MCF 10A (cell line): ENCODE measurements around the gene SCGB3A1. TPM values are rescaled to one million over a fixed set of nuclear protein-coding genes. Genes with fewer than 3 reads are reported as not detected.

ENCODE experiments used
- BruUV-seq: library from RNA; stranded (reverse); fragments of 400-500 nt; replicated peaks from 2 replicates; lab custom pipeline; 2021; lab: Mats Ljungman, UMichigan
- CTCF ChIA-PET: fragments of 300-600 bp; sonication (Branson Sonifier 250); formaldehyde crosslinking; extraction: SDS; loops from one replicate; lab custom pipeline; 2021; ENCODE audit warnings: antibody characterized with exemption, inconsistent platforms; lab: Yijun Ruan, JAX
- POLR2A ChIA-PET: fragments of 300-600, 350-650 bp; sonication (Branson Sonifier 250); formaldehyde crosslinking; extraction: SDS; loops from one replicate; lab custom pipeline; 2020; ENCODE audit warnings: antibody characterized with exemption, inconsistent platforms; lab: Yijun Ruan, JAX
- DNase-seq: peaks from one replicate; pipeline ENCODE4 v3.0.0-alpha.2; 2018; ENCODE audit not compliant: unreplicated experiment
- H3K27ac Mint-ChIP-seq: one replicate; pipeline ENCODE4 v1.8.0; 2022; ENCODE audit warnings: mild to moderate bottlenecking, low read depth, mixed read lengths; ENCODE audit not compliant: unreplicated experiment
- H3K27me3 Mint-ChIP-seq: one replicate; pipeline ENCODE4 v1.8.0; 2022; ENCODE audit warnings: mixed read lengths; ENCODE audit not compliant: insufficient read depth, unreplicated experiment
- H3K36me3 Mint-ChIP-seq: one replicate; pipeline ENCODE4 v1.8.0; 2022; ENCODE audit warnings: mild to moderate bottlenecking, moderate library complexity, mixed read lengths; ENCODE audit not compliant: insufficient read depth, unreplicated experiment
- H3K4me1 Mint-ChIP-seq: one replicate; pipeline ENCODE4 v1.8.0; 2022; ENCODE audit warnings: mixed read lengths; ENCODE audit not compliant: insufficient read depth, unreplicated experiment
- H3K4me3 Mint-ChIP-seq: one replicate; pipeline ENCODE4 v1.8.0; 2022; ENCODE audit warnings: mild to moderate bottlenecking, moderate library complexity, mixed read lengths; ENCODE audit not compliant: unreplicated experiment
- H3K9me3 Mint-ChIP-seq: one replicate; pipeline ENCODE4 v1.8.0; 2022; ENCODE audit warnings: mixed read lengths; ENCODE audit not compliant: unreplicated experiment
- intact Hi-C: fragments of 100-400 bp; cut with micrococcal nuclease; formaldehyde crosslinking; loops from 2 replicates; pipeline ENCODE4 v1.14.1; 2022
- total RNA-seq: library from RNA; stranded (reverse); gene quantifications from 2 replicates; pipeline ENCODE4 v1.2.3, GENCODE V29; 2022
- TF ChIP-seq, protein P1 (sequence below): fragments of 200-600 bp; IDR thresholded peaks from one replicate; pipeline ENCODE4 v1.8.0; 2022; ENCODE audit warnings: antibody characterized with exemption, mild to moderate bottlenecking; ENCODE audit not compliant: unreplicated experiment

The SCGB3A1 gene
- total RNA-seq, 1 experiment from 2014 or later = not detected

DNA sequence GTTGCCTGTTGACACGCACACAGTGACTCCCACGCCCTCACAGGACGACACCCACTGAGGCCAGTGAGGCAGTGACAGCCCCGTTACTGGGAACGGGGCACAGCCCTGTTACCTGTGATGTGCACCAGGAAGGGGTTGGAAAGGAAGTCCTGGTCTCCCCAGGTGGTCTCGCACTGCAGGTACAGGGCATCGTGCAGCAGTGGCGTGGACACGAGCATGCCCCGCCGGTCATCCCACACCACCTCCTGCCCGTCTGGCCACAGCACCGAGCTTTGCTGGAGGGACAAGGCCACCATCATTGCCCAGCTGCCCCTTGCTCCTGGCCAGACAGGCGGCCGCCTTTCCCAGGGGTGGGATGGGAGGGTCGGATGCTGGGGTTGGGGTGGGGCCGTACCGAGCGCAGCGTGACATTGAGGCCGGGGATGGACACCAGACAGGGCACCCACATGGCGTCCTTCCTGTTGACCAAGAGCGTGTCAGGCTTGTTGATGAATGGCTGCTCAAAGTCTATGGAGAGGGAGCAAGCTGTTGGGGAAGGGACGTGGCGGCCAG is 38.6 kb upstream of the SCGB3A1 start:
- H3K9me3 Mint-ChIP-seq = no peaks in the 10 kb centered on the region
- H3K36me3 Mint-ChIP-seq = no peaks in the 10 kb centered on the region
- ChIA-PET CTCF (interaction anchor here (0.6 to 2.3 kb wide), 2 partner anchors 10 to 24 kb away, joined by 3 to 8 read pairs; no protein-coding TSS in a partner anchor), POLR2A (no interaction called here)
- intact Hi-C loops = no loop called here
- no peak for DNase-seq
- H3K27ac Mint-ChIP-seq = no peak overlapping the region
- no peaks in the 10 kb centered on the region for H3K27me3 Mint-ChIP-seq
- no peaks in the 10 kb centered on the region for H3K4me1 Mint-ChIP-seq
- H3K4me3 Mint-ChIP-seq = no peak overlapping the region
- BruUV-seq = no TSS peak
- TF ChIP-seq, protein P1, sequence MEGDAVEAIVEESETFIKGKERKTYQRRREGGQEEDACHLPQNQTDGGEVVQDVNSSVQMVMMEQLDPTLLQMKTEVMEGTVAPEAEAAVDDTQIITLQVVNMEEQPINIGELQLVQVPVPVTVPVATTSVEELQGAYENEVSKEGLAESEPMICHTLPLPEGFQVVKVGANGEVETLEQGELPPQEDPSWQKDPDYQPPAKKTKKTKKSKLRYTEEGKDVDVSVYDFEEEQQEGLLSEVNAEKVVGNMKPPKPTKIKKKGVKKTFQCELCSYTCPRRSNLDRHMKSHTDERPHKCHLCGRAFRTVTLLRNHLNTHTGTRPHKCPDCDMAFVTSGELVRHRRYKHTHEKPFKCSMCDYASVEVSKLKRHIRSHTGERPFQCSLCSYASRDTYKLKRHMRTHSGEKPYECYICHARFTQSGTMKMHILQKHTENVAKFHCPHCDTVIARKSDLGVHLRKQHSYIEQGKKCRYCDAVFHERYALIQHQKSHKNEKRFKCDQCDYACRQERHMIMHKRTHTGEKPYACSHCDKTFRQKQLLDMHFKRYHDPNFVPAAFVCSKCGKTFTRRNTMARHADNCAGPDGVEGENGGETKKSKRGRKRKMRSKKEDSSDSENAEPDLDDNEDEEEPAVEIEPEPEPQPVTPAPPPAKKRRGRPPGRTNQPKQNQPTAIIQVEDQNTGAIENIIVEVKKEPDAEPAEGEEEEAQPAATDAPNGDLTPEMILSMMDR = no peak

DNA sequence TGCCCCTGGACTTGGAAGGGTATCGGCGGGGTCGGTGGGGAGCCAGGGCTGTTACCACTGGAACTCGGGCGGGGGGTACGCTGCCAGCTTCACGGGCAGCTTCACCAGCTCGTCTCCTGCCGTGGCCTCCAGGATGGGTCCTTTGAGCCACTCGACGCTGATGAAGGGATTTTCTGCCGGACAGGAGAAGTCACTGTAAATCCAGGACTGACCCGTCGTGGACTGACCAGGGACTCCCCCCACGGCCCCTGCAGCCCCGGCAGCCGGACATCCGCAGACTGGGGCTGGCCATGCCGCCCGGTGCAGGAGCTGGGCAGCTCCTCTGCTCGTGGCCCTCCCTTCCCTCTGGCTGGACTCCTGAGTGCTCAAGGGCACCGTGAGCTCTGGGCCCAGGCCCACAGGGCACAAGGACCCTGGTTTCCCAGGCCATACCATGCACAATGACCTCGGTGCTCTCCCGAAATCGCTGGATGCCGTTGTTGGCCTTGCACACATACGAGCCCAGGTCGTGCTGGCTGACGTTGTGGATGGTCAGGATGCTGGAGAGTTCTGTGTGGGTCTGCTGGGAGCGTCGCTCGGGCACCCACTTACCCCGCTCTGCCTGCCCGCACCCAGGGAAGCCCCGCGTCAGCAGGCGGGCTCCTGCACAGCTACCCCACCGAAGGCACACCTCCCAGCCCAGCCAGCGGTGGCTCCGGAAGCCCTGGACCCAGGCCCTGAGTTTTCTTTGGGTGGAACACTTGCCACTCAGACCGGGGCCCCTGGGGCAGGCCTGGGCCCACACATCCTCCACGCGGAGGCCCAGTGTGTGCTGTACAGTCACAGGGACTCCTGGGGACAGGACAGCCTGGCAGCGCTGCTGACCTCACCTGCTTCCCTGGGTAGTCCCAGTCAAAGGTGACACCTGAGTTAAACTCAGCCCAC is 37.8 kb upstream of the SCGB3A1 start:
- Mint-ChIP-seq H3K27ac (no peak overlapping the region), H3K4me3 (no peak overlapping the region), H3K27me3 (no peaks in the 10 kb centered on the region), H3K9me3 (no peaks in the 10 kb centered on the region), H3K36me3 (no peaks in the 10 kb centered on the region), H3K4me1 (no peaks in the 10 kb centered on the region)
- CTCF ChIA-PET = interaction anchor here (0.6 to 2.3 kb wide), 3 partner anchors 9 to 23 kb away, joined by 3 to 8 read pairs (median 3); no protein-coding TSS in a partner anchor
- BruUV-seq = no TSS peak
- POLR2A ChIA-PET = no interaction called here
- TF ChIP-seq, protein P1 = no peak
- DNase-seq = no peak
- intact Hi-C loops = no loop called here

- H3K36me3 Mint-ChIP-seq = no peaks in the 10 kb centered on the region
- CTCF ChIA-PET = interaction anchor here (0.6 kb wide), 1 partner anchor 16 kb away, joined by 3 read pairs; no protein-coding TSS in a partner anchor
- no peak overlapping the region for H3K27ac Mint-ChIP-seq
- DNase-seq = no peak
- no peaks in the 10 kb centered on the region for H3K4me1 Mint-ChIP-seq
- POLR2A ChIA-PET = no interaction called here
- TF ChIP-seq, protein P1 = no peak
- no peaks in the 10 kb centered on the region for H3K27me3 Mint-ChIP-seq
- no TSS peak for BruUV-seq
- no peak overlapping the region for H3K4me3 Mint-ChIP-seq
- no peaks in the 10 kb centered on the region for H3K9me3 Mint-ChIP-seq
- intact Hi-C loops = no loop called here
Measured at GRCh38 chr5:180628211-180628610, 36.9 kb upstream of the SCGB3A1 start.

- intact Hi-C loops = no loop called here
- H3K4me1 Mint-ChIP-seq = no peaks in the 10 kb centered on the region
- H3K4me3 Mint-ChIP-seq = no peak overlapping the region
- BruUV-seq = no TSS peak
- no peaks in the 10 kb centered on the region for H3K36me3 Mint-ChIP-seq
- no peaks in the 10 kb centered on the region for H3K9me3 Mint-ChIP-seq
- POLR2A ChIA-PET = no interaction called here
- TF ChIP-seq, protein P1 = no peak
- no peak for DNase-seq
- H3K27me3 Mint-ChIP-seq = no peaks in the 10 kb centered on the region
- no peak overlapping the region for H3K27ac Mint-ChIP-seq
- CTCF ChIA-PET = no interaction called here
Measured at GRCh38 chr5:180627386-180628120, 36.3 kb upstream of the SCGB3A1 start.
